HCT116 (cell line): Measurements from ENCODE around the gene STYXL1. TPM values are rescaled to one million over a fixed set of nuclear protein-coding genes. Genes with fewer than 3 reads are reported as not detected.

ENCODE experiments used
- ATAC-seq: fragments of 200-7000 bp; cut with Tn5 transposase; 2 replicates; pipeline ENCODE4 v1.9.1; 2020; ENCODE audit warnings: mild to moderate bottlenecking, moderate library complexity
- BruUV-seq: library from RNA; stranded (reverse); fragments of 400-500 nt; replicated peaks from 2 replicates; lab custom pipeline; 2021; lab: Mats Ljungman, UMichigan
- CTCF ChIA-PET: fragments of 300-600 bp; sonication (Branson Sonifier 250); formaldehyde crosslinking; loops from one replicate; lab custom pipeline; 2021; ENCODE audit warnings: antibody characterized with exemption; lab: Charles Lee
- POLR2A ChIA-PET: fragments of 300-600, 350-600 bp; sonication (Branson Sonifier 250); formaldehyde crosslinking; loops from one replicate; lab custom pipeline; 2021; ENCODE audit warnings: antibody characterized with exemption; lab: Charles Lee
- RAD21 ChIA-PET, 2 experiments: fragments of 300-600 bp; sonication (Branson Sonifier 250); formaldehyde crosslinking; loops; one replicate each; lab custom pipeline; 2023; ENCODE audit warnings: low total read pairs in 2 of 2; ENCODE audit not compliant: uncharacterized antibody in 2 of 2, unreplicated experiment in 2 of 2, low non-redundant PET in 1 of 2; lab: Charles Lee
- DNase-seq: peaks from one replicate; pipeline ENCODE4 v3.0.0-alpha.2; 2010; ENCODE audit warnings: low read depth, low spot score
- H2AFZ ChIP-seq: fragments of 200-600 bp; shearing (Covaris generic), sonication (generic); 2 replicates; pipeline ENCODE4 v1.6.1; 2017; ENCODE audit warnings: low read depth, mixed run types, mixed read lengths, antibody characterized with exemption, low read length; ENCODE audit not compliant: poor library complexity, severe bottlenecking
- H3K27ac ChIP-seq: 2 replicates; pipeline ENCODE4 v1.5.1; 2012; ENCODE audit warnings: low read depth, low read length
- H3K27me3 ChIP-seq: fragments of 200-600 bp; sonication (generic); 2 replicates; pipeline ENCODE4 v1.6.1; 2016; ENCODE audit warnings: mixed run types, low read length, mixed read lengths; ENCODE audit not compliant: insufficient read depth
- H3K36me3 ChIP-seq, 2 experiments: fragments of 200-500 bp in 1 of 2; fragments of 200-600 bp in 1 of 2; sonication (Bioruptor generic) in 1 of 2; sonication (generic) in 1 of 2; 2 replicates each; pipeline versions ENCODE4 v1.5.1 to v1.6.1; 2014 to 2016; ENCODE audit warnings: low read length in 2 of 2, inconsistent platforms in 1 of 2, mixed read lengths in 1 of 2, mixed run types in 1 of 2; ENCODE audit not compliant: insufficient read depth in 2 of 2, control insufficient read depth in 1 of 2
- H3K4me1 ChIP-seq, 2 experiments: fragments of 200-600 bp in 1 of 2; sonication (generic) in 1 of 2; 2 replicates each; pipeline versions ENCODE4 v1.5.1 to v1.6.1; 2012 to 2017; ENCODE audit warnings: low read length in 2 of 2, inconsistent platforms in 1 of 2, mild to moderate bottlenecking in 1 of 2, mixed read lengths in 1 of 2, mixed run types in 1 of 2, moderate library complexity in 1 of 2; ENCODE audit not compliant: insufficient read depth in 2 of 2, control insufficient read depth in 1 of 2
- H3K4me2 ChIP-seq: fragments of 200-600 bp; sonication (generic); 2 replicates; pipeline ENCODE4 v1.6.1; 2017; ENCODE audit warnings: mixed run types, low read length, mixed read lengths
- H3K4me3 ChIP-seq, 2 experiments: fragments of 200-600 bp in 1 of 2; sonication (generic) in 1 of 2; replicated peaks in 1 of 2; 2 replicates each; pipeline ENCODE4 v1.5.1; 2011 to 2016; ENCODE audit warnings: low read length in 2 of 2, control low read depth in 1 of 2, low read depth in 1 of 2, mild to moderate bottlenecking in 1 of 2, mixed read lengths in 1 of 2, mixed run types in 1 of 2
- H3K79me2 ChIP-seq: fragments of 200-600 bp; sonication (generic); 2 replicates; pipeline ENCODE4 v1.6.1; 2017; ENCODE audit warnings: mild to moderate bottlenecking, mixed run types, low read length, moderate library complexity, mixed read lengths; ENCODE audit not compliant: insufficient read depth
- H3K9ac ChIP-seq: fragments of 200-600 bp; sonication (generic); 2 replicates; pipeline ENCODE4 v1.6.1; 2016; ENCODE audit warnings: low read length, mixed read lengths
- H3K9me2 ChIP-seq: fragments of 200-600 bp; sonication (generic), shearing (Covaris generic); 2 replicates; pipeline ENCODE4 v1.6.1; 2017; ENCODE audit warnings: mixed run types, mild to moderate bottlenecking, moderate library complexity; ENCODE audit not compliant: insufficient read depth
- H3K9me3 ChIP-seq, 2 experiments: fragments of 200-500 bp in 1 of 2; fragments of 200-600 bp in 1 of 2; sonication (Bioruptor generic) in 1 of 2; sonication (generic) in 1 of 2; 2 replicates each; pipeline ENCODE4 v1.6.1; 2014 to 2017; ENCODE audit warnings: low read length in 2 of 2, mixed read lengths in 2 of 2, inconsistent platforms in 1 of 2, low read depth in 1 of 2, mild to moderate bottlenecking in 1 of 2, mixed run types in 1 of 2, moderate library complexity in 1 of 2; ENCODE audit not compliant: control insufficient read depth in 1 of 2, insufficient read depth in 1 of 2
- H4K20me1 ChIP-seq: fragments of 200-600 bp; sonication (generic), shearing (Covaris generic); 2 replicates; pipeline ENCODE4 v1.6.1; 2017; ENCODE audit warnings: mixed run types, mild to moderate bottlenecking, moderate library complexity; ENCODE audit not compliant: insufficient read depth
- CEBPB ChIP-seq: IDR thresholded peaks from 2 replicates; pipeline ENCODE4 v1.6.1; 2012; ENCODE audit warnings: low read depth
- EGR1 ChIP-seq: IDR thresholded peaks from 2 replicates; pipeline ENCODE4 v1.6.1; 2012; ENCODE audit warnings: low read depth
- FOSL1 ChIP-seq: IDR thresholded peaks from 2 replicates; pipeline ENCODE4 v1.6.1; 2012; ENCODE audit warnings: low read depth
- JUND ChIP-seq: IDR thresholded peaks from 2 replicates; pipeline ENCODE4 v1.6.1; 2012
- POLR2A ChIP-seq: IDR thresholded peaks from 2 replicates; pipeline ENCODE4 v1.7.0; 2011; ENCODE audit warnings: borderline replicate concordance; ENCODE audit not compliant: insufficient read depth, insufficient read length; ENCODE audit errors: extremely low read depth
- RAD21 ChIP-seq: IDR thresholded peaks from 2 replicates; pipeline ENCODE4 v1.6.1; 2012; ENCODE audit warnings: low read depth, mild to moderate bottlenecking
- SIN3A ChIP-seq: IDR thresholded peaks from 2 replicates; pipeline ENCODE4 v1.6.1; 2012; ENCODE audit warnings: low read depth
- SP1 ChIP-seq: IDR thresholded peaks from 2 replicates; pipeline ENCODE4 v1.6.1; 2012; ENCODE audit warnings: low read depth
- SRF ChIP-seq: IDR thresholded peaks from 2 replicates; pipeline ENCODE4 v1.6.1; 2012; ENCODE audit warnings: low read depth
- YY1 ChIP-seq: IDR thresholded peaks from 2 replicates; pipeline ENCODE4 v1.6.1; 2011; ENCODE audit warnings: low read length, low read depth, moderate library complexity, mild to moderate bottlenecking; ENCODE audit not compliant: insufficient replicate concordance; ENCODE audit errors: extremely low read depth
- intact Hi-C: fragments of 100-400 bp; cut with micrococcal nuclease; formaldehyde crosslinking; loops from 2 replicates; pipeline ENCODE4 v1.10.0; 2022
- total RNA-seq: library from RNA; stranded (reverse); gene quantifications from one replicate; pipeline ENCODE4 v1.2.1, GENCODE V29; 2021; ENCODE audit not compliant: unreplicated experiment

STYXL1 gene
- total RNA-seq, 1 experiment from 2014 or later = 32.5 TPM

DNA sequence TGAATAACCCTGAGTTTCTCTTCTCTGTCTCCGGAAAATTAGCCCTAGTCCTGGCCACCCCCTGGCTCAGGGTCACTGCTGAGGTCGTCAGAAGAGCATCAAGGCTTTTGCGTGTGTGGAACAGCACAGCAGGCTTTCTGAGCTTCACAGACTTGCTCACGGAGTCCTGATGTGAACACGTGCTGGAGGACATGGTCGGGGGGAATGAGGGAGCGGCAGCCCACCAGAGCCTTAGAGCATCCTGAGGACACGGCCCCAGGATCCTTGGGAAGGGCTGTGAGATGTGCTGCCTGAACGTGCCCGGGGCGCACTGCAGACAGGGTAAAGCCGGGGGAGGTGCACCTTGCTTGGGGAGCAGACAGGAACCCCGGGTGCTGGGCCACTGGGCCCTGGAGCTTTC is 82.2 kb downstream of the STYXL1 start:
- no peak overlapping the region for H3K9ac ChIP-seq
- no peaks in the 10 kb centered on the region for H3K27me3 ChIP-seq
- no peak for ATAC-seq
- H3K4me1 ChIP-seq = no peaks in the 10 kb centered on the region
- no peaks in the 10 kb centered on the region for H3K79me2 ChIP-seq
- ChIA-PET CTCF (no interaction called here), RAD21 (no interaction called here), POLR2A (no interaction called here)
- no peaks in the 10 kb centered on the region for H3K9me2 ChIP-seq
- no peak overlapping the region for H3K27ac ChIP-seq
- BruUV-seq = no TSS peak
- no peak for DNase-seq
- intact Hi-C loops = no loop called here
- no peaks in the 10 kb centered on the region for H3K36me3 ChIP-seq
- no peak overlapping the region for H3K4me2 ChIP-seq
- TF ChIP-seq POLR2A (no peak), YY1 (no peak), SP1 (no peak), JUND (no peak), FOSL1 (no peak), SRF (no peak), RAD21 (no peak)
- TF ChIP-seq, all 23 proteins: peak for 0
- no peaks in the 10 kb centered on the region for H3K9me3 ChIP-seq
- no peaks in the 10 kb centered on the region for H4K20me1 ChIP-seq
- no peak overlapping the region for H2AFZ ChIP-seq
- H3K4me3 ChIP-seq = no peak overlapping the region

DNA sequence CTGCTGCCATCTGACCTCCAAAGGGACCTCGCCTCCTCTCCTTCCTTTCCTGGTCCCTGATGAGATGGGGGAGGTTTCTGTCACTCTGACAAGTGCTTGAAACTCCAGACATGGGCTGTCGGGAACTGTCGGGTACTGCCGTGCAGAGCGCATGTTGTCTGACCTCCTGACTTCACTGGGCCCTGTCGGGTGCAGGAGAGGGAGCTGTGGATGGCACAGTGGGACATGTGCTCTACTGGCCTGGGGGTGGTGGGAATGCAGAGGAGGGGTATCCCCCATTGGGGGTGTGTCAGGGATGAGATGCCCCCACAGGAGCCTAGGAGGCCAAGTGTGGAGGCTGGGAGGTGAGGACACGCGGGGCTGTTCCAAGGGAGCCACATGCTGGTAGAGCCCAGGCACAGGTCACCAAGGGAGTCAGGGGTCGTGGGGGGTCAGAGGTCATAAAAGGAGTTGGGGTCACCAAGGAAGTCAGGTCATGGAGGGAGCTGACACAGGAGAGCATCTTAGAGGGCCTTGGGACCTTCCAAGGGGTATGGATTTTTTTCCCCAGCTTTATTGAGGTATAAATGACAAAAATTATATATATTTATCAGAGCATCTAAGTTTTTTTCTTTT is 84.3 kb downstream of the STYXL1 start:
- Histone ChIP-seq H3K27me3 (no peaks in the 10 kb centered on the region), H4K20me1 (no peaks in the 10 kb centered on the region), H3K9me3 (no peaks in the 10 kb centered on the region), H3K27ac (no peak overlapping the region), H3K79me2 (no peaks in the 10 kb centered on the region), H3K36me3 (no peaks in the 10 kb centered on the region), H3K4me1 (no peaks in the 10 kb centered on the region), H3K9ac (no peak overlapping the region), H2AFZ (no peak overlapping the region), H3K9me2 (no peaks in the 10 kb centered on the region), H3K4me3 (no peak overlapping the region), H3K4me2 (no peak overlapping the region)
- no TSS peak for BruUV-seq
- no peak for ATAC-seq
- no peak for DNase-seq
- POLR2A ChIA-PET = no interaction called here
- intact Hi-C loops = no loop called here
- no peak for TF ChIP-seq SIN3A
- TF ChIP-seq SRF = no peak
- no peak for TF ChIP-seq CEBPB
- TF ChIP-seq EGR1 = no peak
- RAD21 ChIA-PET = no interaction called here
- CTCF ChIA-PET = no interaction called here
